PC-3 (cell line): ENCODE results near the gene MIS18A. TPM values are rescaled to one million over a fixed set of nuclear protein-coding genes. Genes with fewer than 3 reads are reported as not detected.

Experiments
- ATAC-seq: fragments of 200-7000 bp; cut with Tn5 transposase; 2 replicates; pipeline ENCODE4 v1.9.1; 2020; ENCODE audit warnings: mild to moderate bottlenecking, moderate library complexity
- BruUV-seq: library from RNA; stranded (reverse); fragments of 400-500 nt; replicated peaks from 2 replicates; lab custom pipeline; 2021; lab: Mats Ljungman, UMichigan
- CTCF ChIA-PET: fragments of 300-600 bp; sonication (Branson Sonifier 250); formaldehyde crosslinking; loops from one replicate; lab custom pipeline; 2022; ENCODE audit warnings: antibody characterized with exemption; lab: Charles Lee
- POLR2A ChIA-PET: fragments of 300-600 bp; sonication (Branson Sonifier 250); formaldehyde crosslinking; loops from one replicate; lab custom pipeline; 2022; ENCODE audit warnings: antibody characterized with exemption; ENCODE audit not compliant: unreplicated experiment; lab: Charles Lee
- DNase-seq: peaks from one replicate; pipeline ENCODE4 v3.0.0-alpha.2; 2015
- H2AFZ ChIP-seq: fragments of 300-600 bp; sonication (generic); 2 replicates; pipeline ENCODE4 v1.6.0; 2016; ENCODE audit warnings: antibody characterized with exemption, low read length
- H3F3A ChIP-seq: fragments of 300-600 bp; sonication (generic); one replicate; pipeline ENCODE4 v1.6.0; 2017; ENCODE audit warnings: antibody characterized with exemption, low read length, control low read depth, mild to moderate bottlenecking; ENCODE audit not compliant: unreplicated experiment
- H3K27ac ChIP-seq: fragments of 300-600 bp; sonication (generic); 2 replicates; pipeline ENCODE4 v1.5.1; 2016; ENCODE audit warnings: mild to moderate bottlenecking, low read length
- H3K27me3 ChIP-seq: fragments of 300-600 bp; sonication (generic); 2 replicates; pipeline ENCODE4 v1.6.1; 2016; ENCODE audit warnings: low read length, mixed read lengths
- H3K36me3 ChIP-seq: fragments of 300-600 bp; sonication (generic); 2 replicates; pipeline ENCODE4 v1.6.1; 2016; ENCODE audit warnings: low read depth, mixed run types, low read length, mixed read lengths
- H3K4me1 ChIP-seq: fragments of 300-600 bp; sonication (generic); 2 replicates; pipeline ENCODE4 v1.5.1; 2016; ENCODE audit warnings: low read length; ENCODE audit not compliant: insufficient read depth
- H3K4me2 ChIP-seq: fragments of 300-600 bp; sonication (generic); 2 replicates; pipeline ENCODE4 v1.6.0; 2016; ENCODE audit warnings: low read length
- H3K4me3 ChIP-seq: fragments of 300-600 bp; sonication (generic); 2 replicates; pipeline ENCODE4 v1.5.1; 2016; ENCODE audit warnings: mild to moderate bottlenecking, low read length, mixed read lengths
- H3K79me2 ChIP-seq: fragments of 300-600 bp; sonication (generic); 2 replicates; pipeline ENCODE4 v1.6.1; 2017; ENCODE audit warnings: low read length, mixed read lengths
- H3K9ac ChIP-seq: fragments of 300-600 bp; sonication (generic); 2 replicates; pipeline ENCODE4 v1.6.0; 2016; ENCODE audit warnings: mild to moderate bottlenecking, low read length
- H3K9me2 ChIP-seq: fragments of 300-600 bp; sonication (generic); replicated peaks from 2 replicates; pipeline ENCODE4 v1.6.1; 2016; ENCODE audit warnings: mixed run types, low read length, mixed read lengths
- H3K9me3 ChIP-seq: fragments of 300-600 bp; sonication (generic); 2 replicates; pipeline ENCODE4 v1.6.1; 2016; ENCODE audit warnings: low read length, mixed read lengths
- H4K20me1 ChIP-seq: fragments of 300-600 bp; sonication (generic); 2 replicates; pipeline ENCODE4 v1.6.1; 2016; ENCODE audit warnings: low read length, mixed read lengths
- EZH2 ChIP-seq: fragments of 300-600 bp; sonication (generic); IDR thresholded peaks from one replicate; pipeline ENCODE4 v1.6.1; 2017; ENCODE audit warnings: antibody characterized with exemption, mild to moderate bottlenecking, low read length; ENCODE audit not compliant: unreplicated experiment
- EZH2phosphoT487 ChIP-seq: fragments of 300-600 bp; sonication (generic); IDR thresholded peaks from 2 replicates; pipeline ENCODE4 v1.6.1; 2018; ENCODE audit warnings: mild to moderate bottlenecking, antibody characterized with exemption, low read length, borderline replicate concordance
- intact Hi-C: fragments of 100-400 bp; cut with micrococcal nuclease; formaldehyde crosslinking; loops from 2 replicates; pipeline ENCODE4 v1.9.0; 2023
- total RNA-seq: library from RNA; depleted of rRNA; stranded (reverse); fragments of >200 nt; gene quantifications from 2 replicates; pipeline ENCODE4 v1.2.3, GENCODE V29; 2014
- TF ChIP-seq, protein P1 (sequence below): fragments of 300-600 bp; sonication (generic); conservative IDR thresholded peaks from 2 replicates; pipeline ENCODE4 v1.5.1; 2017; ENCODE audit warnings: antibody characterized with exemption, low read depth, mild to moderate bottlenecking, low read length

The MIS18A gene
- total RNA-seq, 1 experiment from 2014 or later: 42.0 TPM

- Histone ChIP-seq H3K9me3 (no peaks in the 10 kb centered on the region), H3K4me1 (no peaks in the 10 kb centered on the region), H3K36me3 (peaks cover 22% of the 10 kb centered on the region), H3K79me2 (no peaks in the 10 kb centered on the region), H3K4me3 (no peak overlapping the region), H3K27ac (no peak overlapping the region), H3K9ac (no peak overlapping the region), H3K9me2 (no peaks in the 10 kb centered on the region), H2AFZ (no peak overlapping the region), H3F3A (no peaks in the 10 kb centered on the region), H3K4me2 (no peak overlapping the region), H4K20me1 (no peaks in the 10 kb centered on the region), H3K27me3 (no peaks in the 10 kb centered on the region)
- no peak for DNase-seq
- TF ChIP-seq, protein P1, sequence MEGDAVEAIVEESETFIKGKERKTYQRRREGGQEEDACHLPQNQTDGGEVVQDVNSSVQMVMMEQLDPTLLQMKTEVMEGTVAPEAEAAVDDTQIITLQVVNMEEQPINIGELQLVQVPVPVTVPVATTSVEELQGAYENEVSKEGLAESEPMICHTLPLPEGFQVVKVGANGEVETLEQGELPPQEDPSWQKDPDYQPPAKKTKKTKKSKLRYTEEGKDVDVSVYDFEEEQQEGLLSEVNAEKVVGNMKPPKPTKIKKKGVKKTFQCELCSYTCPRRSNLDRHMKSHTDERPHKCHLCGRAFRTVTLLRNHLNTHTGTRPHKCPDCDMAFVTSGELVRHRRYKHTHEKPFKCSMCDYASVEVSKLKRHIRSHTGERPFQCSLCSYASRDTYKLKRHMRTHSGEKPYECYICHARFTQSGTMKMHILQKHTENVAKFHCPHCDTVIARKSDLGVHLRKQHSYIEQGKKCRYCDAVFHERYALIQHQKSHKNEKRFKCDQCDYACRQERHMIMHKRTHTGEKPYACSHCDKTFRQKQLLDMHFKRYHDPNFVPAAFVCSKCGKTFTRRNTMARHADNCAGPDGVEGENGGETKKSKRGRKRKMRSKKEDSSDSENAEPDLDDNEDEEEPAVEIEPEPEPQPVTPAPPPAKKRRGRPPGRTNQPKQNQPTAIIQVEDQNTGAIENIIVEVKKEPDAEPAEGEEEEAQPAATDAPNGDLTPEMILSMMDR: no peak
- TF ChIP-seq EZH2phosphoT487: no peak
- TF ChIP-seq EZH2: no peak
- intact Hi-C loops: no loop called here
- CTCF ChIA-PET: no interaction called here
- no TSS peak for BruUV-seq
- no peak for ATAC-seq
- POLR2A ChIA-PET: interaction anchor here (0.7 kb wide), 1 partner anchor 50 kb away, joined by 3 read pairs; no protein-coding TSS in a partner anchor
Measured at GRCh38 chr21:32302560-32302959, 23.7 kb upstream of the MIS18A start.

GRCh38 chr21:32301596-32301995 is 22.7 kb upstream of the MIS18A start:
- Histone ChIP-seq H3K4me3 (no peak overlapping the region), H3K9ac (no peak overlapping the region), H4K20me1 (no peaks in the 10 kb centered on the region), H3K27ac (no peak overlapping the region), H3K9me2 (no peaks in the 10 kb centered on the region), H2AFZ (no peak overlapping the region), H3F3A (no peaks in the 10 kb centered on the region), H3K27me3 (no peaks in the 10 kb centered on the region), H3K36me3 (peaks cover 18% of the 10 kb centered on the region), H3K4me2 (no peak overlapping the region), H3K4me1 (no peaks in the 10 kb centered on the region), H3K79me2 (no peaks in the 10 kb centered on the region), H3K9me3 (no peaks in the 10 kb centered on the region)
- ATAC-seq (no peak), DNase-seq (no peak)
- intact Hi-C loops: no loop called here
- CTCF ChIA-PET: no interaction called here
- TF ChIP-seq EZH2phosphoT487 (no peak), EZH2 (no peak)
- TF ChIP-seq, protein P1: no peak
- BruUV-seq: no TSS peak
- POLR2A ChIA-PET: no interaction called here

DNA sequence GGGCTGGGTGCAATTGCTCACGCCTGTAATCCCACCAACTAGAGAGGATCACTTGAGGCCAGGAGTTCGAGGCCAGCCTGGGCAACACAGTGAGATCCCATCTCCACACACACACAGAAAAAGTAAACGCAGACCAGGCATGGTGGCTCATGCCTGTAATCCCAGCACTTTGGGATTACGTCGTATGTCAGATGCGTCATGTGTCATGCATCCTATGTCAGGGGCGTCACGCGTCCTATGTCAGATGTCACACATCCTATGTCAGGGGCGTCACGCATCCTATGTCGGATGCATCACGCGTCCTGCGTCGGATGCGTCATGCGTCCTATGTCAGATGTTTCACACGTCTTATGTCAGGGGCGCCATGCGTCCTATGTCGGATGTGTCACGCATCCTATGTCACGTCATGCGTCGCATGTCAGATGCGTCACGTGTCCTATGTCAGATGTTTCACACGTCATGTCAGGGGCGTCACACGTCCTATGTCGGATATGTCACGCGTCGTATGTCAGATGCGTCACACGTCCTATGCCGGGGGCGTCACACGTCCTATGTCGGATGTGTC is 21.4 kb upstream of the MIS18A start:
- CTCF ChIA-PET: no interaction called here
- Histone ChIP-seq H3K4me2 (no peak overlapping the region), H3F3A (no peaks in the 10 kb centered on the region), H3K36me3 (peaks cover 10% of the 10 kb centered on the region), H3K27ac (no peak overlapping the region), H3K9me2 (no peaks in the 10 kb centered on the region), H3K27me3 (no peaks in the 10 kb centered on the region), H2AFZ (no peak overlapping the region), H3K4me1 (no peaks in the 10 kb centered on the region), H3K9me3 (no peaks in the 10 kb centered on the region), H3K4me3 (no peak overlapping the region), H3K9ac (no peak overlapping the region), H3K79me2 (no peaks in the 10 kb centered on the region), H4K20me1 (no peaks in the 10 kb centered on the region)
- DNase-seq (no peak), ATAC-seq (no peak)
- POLR2A ChIA-PET: no interaction called here
- TF ChIP-seq, protein P1: no peak
- no peak for TF ChIP-seq EZH2
- TF ChIP-seq EZH2phosphoT487: no peak
- intact Hi-C loops: no loop called here
- BruUV-seq: no TSS peak
